Activated CD4-positive, alpha-beta T cell treated with anti-CD3 and anti-CD28 coated beads, Interleukin-2, amount 50 U/mL, for 48 hours (primary cell): ENCODE results near the gene SCN4A.

Source experiments
- DNase-seq, 2 experiments: peaks; one replicate each; pipeline ENCODE4 v3.0.0-alpha.2; 2020

Gene SCN4A

DNA sequence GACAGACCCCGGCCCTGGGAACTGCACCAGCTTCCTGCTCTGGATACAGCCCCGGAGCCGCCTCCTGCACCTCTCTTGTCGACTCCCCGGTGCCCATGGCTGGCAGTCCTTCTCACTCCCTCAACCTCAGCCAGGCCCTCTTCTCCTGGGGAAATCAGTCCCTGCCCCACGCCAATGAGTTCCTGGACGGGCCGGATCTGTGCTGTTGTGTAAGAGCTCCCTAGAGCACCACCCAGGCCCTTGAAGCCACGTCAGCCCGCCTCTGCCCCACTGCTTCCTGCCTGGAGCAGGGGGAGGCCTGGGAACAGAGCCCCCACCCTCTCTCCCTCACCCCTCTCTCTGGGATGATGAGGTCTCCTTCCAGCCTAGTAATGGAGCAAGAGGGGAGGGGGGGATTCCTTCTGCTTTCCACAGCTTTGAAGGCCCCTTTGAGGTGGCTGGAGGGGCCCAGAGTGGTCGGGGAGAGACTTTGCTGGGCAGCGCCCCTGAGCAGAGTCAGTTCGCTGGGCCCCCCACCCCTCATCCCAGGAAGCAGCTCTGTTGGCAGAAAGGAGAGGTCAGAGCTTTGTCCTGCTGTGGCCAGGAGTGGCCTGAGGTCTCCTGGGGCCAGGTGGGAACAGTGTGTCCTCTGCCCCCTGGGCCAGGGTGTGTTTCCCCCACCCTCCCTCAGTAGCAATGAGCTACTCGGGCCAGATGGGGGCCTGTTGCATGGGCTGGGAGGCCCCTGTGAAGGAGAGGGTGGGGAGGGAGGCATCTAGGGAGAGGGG lies 29.2 kb upstream of the SCN4A start:
- no peak for DNase-seq

DNA sequence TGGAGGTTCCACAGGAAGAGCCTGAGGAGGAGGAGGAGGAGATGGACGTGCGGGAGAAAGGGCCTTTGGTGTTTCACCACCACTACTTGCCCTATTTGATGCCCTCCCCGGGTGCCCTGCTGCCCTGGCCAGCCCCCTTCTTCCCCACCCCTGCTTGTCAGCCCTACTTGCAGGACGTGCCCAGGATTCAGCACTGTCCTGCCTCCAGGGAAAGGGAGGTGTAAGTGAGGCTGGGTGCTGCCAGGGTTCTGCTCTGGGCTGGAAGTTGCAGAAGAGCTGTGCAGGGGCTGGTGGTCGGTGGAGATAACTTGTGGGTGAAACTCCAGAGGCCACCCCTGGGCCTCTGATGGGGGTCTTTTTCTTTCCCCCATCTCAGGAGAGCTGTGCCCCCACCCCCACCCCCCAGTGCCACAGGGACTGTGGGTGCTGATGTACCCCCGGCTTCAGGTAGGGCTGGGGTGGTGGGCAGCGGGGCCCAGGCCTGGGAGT lies 28.4 kb upstream of the SCN4A start:
- DNase-seq, result no peak

DNA sequence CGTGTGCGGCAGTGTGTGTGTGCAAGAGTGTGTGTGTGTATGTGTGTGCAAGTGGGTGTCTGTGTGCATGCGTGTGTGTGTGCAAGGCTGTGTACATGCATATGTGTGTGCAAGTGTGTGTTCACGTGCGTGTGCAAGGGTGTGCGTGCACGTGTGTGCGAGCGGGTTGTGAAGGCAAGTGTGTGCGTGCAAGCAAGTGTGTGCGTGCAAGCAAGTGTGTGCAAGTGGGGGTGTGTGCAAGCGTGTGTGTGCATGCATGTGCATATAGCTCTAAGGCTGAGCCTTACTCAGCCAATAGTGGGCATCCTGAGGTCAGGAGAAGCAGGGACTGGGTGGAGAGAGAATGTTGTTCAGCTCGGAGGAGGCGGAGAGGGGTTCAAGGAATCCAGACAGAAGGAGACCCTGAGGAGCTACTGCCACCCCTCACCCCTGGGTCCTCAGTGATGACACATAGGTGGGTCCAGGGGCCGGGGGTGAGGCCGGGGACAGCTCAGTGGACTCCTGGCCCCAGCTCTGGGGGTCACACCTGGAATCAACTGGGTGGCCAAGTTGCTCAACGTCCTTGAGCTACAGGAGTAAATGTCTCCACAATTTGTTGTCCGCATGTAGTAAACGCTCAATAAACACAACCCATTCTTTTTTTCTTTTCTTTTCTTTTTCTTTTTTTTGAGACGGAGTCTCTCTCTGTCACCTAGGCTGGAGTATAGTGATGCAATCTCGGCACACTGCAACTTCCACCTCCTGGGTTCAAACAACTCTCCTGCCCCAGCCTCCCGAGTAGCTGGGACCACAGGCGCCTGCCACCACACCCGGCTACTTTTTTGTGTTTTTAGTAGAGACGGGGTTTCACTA lies 27.2 kb upstream of the SCN4A start:
- DNase-seq, result no peak

DNA sequence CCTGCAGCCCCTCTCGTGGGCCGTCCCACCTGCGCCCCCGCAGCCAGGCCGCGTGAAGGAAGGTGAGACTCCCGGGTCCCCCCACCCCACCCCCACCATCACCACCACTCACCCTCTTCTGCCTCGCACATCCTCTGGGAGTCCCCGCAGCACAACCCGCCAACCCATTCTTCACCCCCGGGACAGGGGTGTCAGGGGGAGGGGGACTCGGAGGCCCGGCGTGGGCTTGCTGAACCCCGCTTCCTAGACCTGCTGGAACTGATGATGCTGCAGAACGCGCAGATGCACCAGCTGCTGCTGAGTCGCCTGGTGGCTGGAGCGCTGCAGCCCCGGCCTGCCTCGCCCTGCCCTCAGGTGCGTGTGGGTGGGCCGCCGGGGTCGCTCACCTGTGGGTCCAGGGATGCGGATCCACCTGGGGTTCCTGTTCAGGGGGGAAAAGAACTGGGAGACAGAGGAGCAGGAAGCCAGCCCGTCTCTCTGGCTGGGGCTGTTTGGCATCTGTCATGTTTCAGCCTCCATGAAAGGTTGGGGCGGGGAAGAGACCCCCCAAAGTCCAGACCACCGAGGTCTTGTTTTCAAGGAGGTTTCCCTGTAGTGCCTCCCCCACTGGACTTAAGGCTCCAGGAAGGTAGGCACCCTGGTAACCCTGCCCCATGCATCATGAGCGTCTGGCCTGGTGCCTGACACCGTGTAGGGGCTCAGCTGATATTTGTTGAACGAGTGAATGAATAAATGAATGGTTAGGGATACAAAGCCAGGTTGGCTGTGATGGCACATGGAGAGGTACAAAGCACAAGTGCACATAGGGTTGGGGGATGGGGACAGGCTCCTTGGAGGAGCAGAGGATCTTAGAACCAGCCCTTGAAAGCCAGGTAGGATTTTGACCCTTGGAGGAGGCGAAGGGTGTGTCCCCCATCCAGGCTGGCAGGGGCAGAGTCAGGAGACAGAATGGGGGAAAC lies 26.3 kb upstream of the SCN4A start:
- no peak for DNase-seq

DNA sequence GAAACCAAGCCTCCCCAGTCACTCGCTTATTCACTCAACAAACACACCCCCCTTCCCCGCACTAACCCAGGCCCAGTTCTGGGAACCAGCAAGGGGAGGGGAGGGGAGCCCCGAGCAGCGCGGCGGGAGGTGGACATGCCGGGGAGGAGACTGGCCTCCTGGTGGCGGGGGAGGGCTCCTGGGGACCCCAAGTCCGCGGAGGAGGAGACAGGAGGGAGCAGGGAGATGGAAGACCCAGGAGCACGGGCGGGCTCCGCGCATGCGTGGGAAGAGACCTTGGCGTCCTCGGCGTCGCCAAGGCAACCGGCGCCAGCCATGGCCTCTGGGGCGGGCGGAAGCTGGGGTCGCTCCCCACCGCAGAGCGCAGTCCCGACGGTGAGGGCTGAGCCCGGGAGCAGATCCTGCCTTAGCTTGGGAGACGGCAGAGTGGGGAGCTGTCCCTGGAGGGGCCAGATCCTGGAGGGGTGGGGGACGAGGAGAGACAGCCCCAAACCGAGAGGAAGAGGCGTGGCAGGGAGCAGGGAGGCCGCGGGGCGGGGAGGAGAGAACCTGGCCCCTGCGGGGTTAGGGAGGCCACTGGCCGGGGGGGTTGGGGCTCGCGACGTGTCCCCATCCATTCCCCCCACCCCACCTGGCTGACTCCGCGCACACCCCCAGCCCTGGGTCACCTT lies 25.5 kb upstream of the SCN4A start, which contains the start of gene PRR29:
PRR29 (plus strand) TSS at position 302 of the 671 bp plus-strand sequence; CDS start at position 316, 14 bp downstream.
- peak; percentile 74 to 78 for DNase-seq

DNA sequence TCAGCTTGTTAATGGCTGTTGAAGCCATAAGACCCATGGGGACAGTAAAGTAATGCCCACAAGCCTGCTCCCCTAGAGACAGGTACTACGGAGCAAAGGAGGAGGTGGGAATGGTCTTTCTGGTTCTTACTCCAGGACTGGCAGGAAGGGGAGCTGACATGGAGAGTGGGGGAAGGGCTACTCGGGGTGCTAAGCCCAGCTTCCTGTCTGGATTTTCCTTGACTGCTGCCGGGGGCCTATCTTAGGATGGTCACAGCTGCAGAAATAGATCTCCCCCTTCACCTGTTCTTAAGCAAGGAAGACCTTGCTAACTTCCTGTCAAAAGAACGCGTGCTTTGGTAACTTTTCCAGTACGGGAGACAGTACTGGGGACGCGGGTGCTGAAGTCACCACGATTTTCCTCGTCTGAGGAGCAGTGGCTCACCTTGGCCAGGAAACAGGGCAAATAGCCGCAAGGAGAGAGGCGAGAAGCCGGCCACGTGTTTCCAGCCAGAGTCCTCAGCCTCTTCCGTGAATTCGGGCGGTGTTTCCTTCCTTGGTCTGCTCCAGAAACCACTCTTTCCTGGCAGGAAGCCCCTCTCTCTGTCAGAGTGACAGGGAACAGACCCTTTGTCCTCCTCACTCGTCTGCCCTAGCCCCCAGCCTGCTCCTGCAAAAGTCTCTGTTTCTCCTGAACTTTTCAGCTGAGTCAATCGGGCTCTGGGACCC lies 24.8 kb upstream of the SCN4A start:
- no peak for DNase-seq

DNA sequence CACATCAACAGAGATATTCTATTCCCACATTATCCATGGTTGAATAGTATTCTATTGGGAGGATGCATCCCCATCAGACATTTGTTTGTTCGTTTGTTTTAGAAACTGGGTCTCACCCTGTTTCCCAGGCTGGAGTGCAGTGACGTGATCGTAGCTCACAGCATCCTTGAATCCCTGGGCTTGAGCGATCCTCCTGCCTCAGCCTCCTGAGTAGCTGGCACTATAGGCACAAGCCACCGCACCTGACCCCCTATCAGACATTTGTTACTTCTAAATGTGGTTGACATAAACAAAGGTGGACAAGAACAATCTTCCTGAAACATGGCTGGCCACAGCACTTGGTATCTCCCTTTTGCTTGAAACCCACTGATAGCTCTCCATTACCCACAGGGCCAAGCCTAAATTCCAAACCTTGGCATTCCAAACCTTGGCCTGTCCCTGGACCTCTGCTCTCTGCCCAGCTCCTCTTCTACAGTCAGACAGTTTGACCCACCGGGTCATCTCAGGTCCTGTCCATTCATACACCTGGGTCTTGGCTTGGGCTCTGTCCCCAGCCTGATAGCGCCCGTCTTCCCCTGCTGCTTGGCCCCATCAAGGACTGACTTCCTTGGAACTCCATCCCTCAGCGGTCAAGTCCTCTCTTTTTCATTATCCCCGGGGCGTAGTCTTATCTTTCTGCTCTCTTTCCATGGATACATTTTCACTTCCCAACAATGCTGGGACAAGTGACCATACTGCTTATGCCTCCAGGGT lies 23.9 kb upstream of the SCN4A start:
- DNase-seq, result no peak

DNA sequence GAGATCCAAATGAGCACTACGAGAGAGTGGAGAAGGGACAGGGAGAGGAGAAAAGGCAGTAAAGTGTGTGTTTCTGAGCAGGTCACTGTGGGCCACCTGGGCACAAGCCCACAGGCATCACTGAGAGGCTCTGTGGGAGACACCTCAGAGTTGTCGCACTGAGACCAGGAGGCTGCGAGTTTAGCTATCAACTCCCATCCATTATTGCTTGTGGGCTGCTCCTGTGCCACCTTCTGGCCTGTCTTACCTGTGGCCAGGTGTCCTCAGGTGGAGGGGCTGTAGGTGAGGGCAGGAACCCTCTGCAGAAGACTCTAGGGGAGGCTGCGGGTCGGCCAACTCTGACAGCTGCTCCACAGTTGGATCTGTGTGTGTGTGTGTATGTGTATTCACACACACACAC lies 22.9 kb upstream of the SCN4A start:
- DNase-seq, result no peak

DNA sequence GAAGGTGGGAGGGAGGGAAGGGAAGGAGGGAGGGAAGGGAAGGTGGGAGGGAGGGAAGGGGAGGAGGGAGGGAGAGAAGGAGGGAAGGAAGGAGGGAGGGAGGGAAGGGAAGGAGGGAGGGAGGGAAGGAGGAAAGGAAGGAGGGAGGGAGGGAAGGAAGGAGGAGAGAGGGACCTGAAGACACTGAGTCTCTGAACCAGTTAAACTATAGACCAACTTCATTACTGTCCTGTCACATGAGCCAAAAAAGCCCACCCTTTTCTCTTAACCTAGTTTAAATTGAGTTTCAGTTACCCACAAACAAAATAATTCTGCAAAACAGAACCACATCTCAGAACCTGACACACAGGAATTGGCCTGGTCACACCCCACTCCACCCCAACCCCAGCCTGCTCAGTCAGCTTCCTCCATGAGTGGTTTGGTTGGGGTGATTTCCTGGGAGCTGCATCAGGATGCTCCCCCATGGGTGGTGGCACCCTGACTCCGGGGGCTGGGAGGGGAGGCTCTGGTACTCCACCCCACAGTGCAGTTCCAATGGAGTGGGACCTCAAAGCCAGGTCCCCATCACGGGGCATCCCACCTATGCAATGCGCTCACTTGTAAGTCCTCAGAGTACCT lies 20.8 kb upstream of the SCN4A start:
- DNase-seq, result no peak

DNA sequence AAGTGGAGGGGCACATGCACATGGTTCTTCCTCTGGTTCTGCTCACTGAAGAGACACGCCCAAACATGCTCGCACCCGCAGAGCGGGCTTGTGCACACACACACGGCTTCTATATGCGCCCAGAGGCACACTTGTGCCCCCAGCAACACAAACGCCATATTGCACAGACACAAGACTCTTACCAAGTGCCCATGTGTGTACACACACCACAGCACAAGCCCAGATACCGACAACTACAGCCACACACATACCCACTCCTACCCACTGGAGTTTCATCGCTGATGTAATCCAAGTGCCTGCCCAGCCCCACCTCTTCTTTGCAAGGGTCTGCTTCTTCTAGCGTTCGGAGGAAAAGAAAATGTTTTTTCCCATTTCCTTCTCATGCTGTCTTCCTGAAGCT lies 18.9 kb upstream of the SCN4A start:
- no peak for DNase-seq

DNA sequence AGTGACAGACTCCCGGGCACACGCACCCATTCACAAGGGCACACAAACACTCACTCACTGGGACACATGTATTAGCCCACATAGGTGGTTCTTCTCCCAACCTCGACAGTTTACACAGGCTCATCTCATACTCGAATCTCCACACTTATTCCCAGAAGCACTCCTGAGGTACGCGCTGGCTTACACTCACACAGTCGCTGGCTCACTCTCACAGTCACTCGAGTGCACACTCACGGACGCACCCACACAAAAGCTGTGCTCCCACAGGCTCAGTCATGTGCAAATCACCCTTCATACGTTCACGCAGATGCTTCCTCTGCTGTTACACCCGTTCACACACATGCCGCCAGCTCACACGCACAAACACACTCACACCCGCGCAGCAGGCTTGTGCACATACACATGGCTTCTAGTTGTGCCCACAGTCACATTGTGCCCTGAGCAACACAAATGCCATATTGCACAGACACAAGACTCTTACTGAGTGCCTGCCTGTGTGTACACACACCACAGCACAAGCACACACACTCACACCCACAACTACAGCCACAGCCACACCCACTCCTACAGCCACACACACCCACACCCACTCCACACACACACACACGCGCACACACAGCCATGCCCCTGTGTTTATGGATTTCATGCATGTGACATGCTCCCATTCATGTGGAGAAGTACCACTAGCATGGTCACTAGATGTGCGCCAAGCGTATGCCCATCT lies 17.1 kb upstream of the SCN4A start:
- DNase-seq, result no peak

DNA sequence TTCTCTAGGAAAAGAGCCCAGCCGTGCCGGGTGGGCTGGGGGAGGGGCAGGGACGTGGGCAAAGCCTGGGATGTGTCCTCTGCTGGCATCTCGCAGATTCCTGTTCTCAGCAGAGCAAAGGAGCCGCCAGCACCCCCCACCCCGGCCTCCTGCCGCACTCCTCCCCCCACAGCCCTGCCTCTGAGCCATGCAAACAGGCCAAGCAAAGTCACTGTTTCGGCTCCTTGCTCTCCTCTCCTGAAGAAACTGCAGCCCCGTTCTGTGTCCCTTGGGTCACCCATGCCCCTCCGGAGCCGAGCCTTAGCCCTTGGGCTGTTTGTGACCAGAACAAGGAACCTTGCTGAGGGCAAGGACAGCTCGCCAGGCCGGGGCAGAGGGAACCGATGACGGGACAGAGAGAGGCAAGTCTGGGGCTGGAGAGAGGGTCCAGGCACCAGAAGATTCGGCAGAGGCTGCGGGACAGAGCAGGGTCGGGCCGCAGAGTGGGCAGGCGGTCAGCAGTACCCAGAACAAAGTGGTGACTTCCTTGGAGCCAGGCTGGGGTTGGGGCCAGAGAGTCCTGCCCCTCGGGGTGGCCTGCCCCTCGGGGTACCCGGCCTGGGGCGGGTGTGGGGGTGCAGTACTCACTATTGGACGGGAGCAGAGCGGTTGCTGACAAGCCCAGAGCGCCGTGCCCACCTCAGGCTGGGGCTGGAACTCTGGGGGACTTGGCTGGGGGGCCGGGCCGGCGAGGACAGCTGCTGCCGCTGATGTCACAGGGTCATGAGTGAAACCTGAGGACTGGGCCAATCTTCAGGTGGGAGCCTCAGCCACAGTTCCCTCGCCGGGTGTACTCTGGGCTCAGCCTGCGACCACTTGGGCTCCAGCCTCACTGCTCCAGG lies 16.3 kb upstream of the SCN4A start:
- DNase-seq, result no peak

DNA sequence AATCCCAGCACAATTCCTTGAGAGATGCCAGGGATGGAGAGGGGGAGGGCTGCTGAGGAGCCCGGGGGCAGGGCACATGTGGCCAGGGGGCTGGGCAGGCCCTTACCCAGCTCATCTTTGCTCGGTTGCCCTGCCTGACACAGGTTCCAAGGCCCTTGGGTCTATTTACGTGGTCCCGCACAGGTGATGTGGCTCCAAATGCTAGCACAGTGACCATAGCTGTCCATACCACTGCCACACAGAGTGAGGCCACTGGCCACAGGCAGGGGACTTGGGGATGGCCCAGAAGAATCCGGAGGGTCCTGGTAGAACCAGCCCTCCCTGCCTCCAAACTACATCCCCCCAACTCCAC lies 15.4 kb upstream of the SCN4A start:
- DNase-seq, result no peak

DNA sequence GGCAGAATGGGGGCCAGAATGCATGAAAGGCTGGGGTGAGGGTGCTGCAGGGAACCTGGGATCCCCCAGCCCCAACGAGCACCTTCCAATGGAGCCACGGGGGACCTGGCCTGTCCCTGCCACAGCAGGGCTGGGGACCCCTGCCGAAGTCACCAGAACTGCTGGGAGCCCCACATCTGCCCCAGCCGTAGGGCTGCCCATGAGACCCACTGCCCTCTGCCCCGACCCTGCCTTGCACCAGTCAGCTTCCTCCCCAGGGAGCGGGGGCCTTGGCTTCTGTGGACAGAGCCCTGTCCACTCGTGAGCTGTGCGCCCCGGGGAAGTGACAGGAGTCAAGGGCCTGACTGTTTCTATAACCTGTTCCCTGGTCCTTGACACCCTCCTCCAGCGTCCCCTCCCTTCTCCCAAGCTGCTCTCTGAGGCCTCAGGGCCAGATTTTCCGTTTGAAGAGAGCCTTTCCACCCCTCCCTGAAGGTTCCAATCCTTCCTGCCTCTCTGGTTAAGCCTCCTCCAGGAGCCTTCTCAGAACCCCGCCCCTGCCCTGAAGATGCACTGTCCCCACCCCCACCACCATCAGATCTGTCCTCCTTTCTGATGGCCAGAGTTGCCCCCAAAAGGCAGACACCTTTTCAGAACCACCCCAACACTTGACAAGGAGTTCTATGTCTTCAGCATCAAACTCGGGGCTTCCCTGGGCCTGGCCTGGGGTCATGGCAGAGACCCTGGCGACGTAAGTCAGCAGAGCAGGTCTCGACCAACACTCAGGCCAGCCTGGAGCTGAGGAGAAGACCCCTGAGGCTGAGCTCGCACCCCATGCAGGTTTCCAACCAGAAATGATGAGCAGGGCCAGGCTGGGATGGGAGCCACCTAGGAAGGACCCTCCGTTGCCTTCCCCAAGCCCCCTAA lies 14.8 kb upstream of the SCN4A start:
- no peak for DNase-seq

DNA sequence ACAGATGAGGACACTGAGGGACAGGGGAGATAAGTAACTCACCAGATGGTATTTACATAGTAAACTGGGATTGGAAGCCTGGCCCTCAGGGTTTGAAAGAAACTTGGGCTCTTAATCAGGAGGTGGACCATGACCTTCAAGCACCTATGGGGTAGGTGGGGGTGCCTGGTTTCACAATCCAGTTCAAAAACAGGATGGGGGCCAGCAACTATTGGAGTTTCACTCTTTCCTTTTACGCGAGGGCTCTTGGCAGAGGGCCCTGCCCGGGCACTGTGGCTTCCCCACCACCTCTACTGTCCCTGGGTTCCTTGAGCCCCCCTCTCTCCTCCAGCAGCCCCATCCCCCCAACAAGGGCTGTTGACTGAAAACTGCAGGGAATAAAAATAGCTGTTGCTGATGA lies 14.1 kb upstream of the SCN4A start:
- no peak for DNase-seq

DNA sequence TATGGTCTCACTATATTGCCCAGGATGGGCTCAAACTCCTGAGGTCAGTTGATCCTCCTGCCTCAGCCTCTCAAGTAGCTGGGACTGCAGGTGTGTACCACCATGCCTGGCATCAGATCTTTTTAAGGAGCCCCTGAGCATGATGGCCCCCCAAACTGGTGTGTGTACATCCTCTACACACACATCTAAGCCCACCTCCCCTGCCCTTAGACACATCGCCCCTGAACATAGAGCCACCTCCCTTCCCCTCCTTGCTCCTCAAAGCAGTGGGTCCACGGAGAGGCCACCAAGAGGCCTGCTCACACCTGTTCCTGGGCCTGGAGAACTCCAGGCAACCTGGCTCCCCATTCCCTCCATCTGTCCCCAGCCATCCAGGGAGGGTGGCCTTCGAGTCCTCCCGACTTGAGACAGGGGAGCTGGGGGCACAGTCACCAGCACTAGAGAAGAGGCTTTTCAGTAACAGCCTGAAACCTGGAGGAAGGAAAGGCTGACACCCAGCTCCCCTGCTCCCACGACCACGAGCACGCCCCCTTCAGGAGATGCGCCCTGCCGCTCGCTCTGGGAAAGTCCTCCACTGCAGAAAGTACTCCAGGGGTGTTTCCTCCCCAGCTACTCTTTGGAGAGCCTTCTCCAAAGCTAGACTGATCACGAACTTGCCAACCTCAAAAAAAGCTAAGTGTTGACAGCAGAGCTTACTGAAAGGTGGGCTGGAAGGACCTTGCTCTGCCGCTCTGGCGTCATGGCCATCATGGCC lies 12.8 kb upstream of the SCN4A start:
- DNase-seq, result peak in 1 of 2 experiments; percentile 13
